HuH-7.5 (cell line): ENCODE measurements around the gene PLEKHM2.

Source experiments
- DNase-seq: peaks from one replicate; pipeline ENCODE4 v3.0.0; 2011; ENCODE audit warnings: low spot score

Gene PLEKHM2

GRCh38 chr1:15724949-15725880 lies 41.1 kb downstream of the PLEKHM2 start:
- DNase-seq: no peak

- DNase-seq: no peak
These were observed 42.4 kb downstream of the PLEKHM2 start for GRCh38 chr1:15726508-15726907.

GRCh38 chr1:15727021-15727420 lies 42.9 kb downstream of the PLEKHM2 start:
- DNase-seq: no peak

- no peak for DNase-seq
These were observed 43.3 kb downstream of the PLEKHM2 start for GRCh38 chr1:15727424-15727823.

GRCh38 chr1:15727866-15728534 lies 43.9 kb downstream of the PLEKHM2 start:
- no peak for DNase-seq

- DNase-seq: no peak
These were observed 45.0 kb downstream of the PLEKHM2 start for GRCh38 chr1:15728937-15729657.

- DNase-seq: no peak
These were observed 46.3 kb downstream of the PLEKHM2 start for GRCh38 chr1:15730423-15730822.

- no peak for DNase-seq
These were observed 46.8 kb downstream of the PLEKHM2 start for GRCh38 chr1:15730936-15731335.

GRCh38 chr1:15731735-15732685 lies 47.9 kb downstream of the PLEKHM2 start:
- no peak for DNase-seq

GRCh38 chr1:15732686-15733081 lies 48.6 kb downstream of the PLEKHM2 start:
- DNase-seq: no peak

GRCh38 chr1:15733218-15733725 lies 49.2 kb downstream of the PLEKHM2 start:
- DNase-seq: no peak

- no peak for DNase-seq
These were observed 49.7 kb downstream of the PLEKHM2 start for GRCh38 chr1:15733726-15734226.

- DNase-seq: no peak
These were observed 50.2 kb downstream of the PLEKHM2 start for GRCh38 chr1:15734296-15734695.

GRCh38 chr1:15734901-15735300 lies 50.8 kb downstream of the PLEKHM2 start:
- DNase-seq: no peak

GRCh38 chr1:15735304-15736037 lies 51.4 kb downstream of the PLEKHM2 start:
- DNase-seq: no peak

GRCh38 chr1:15736038-15736891 lies 52.1 kb downstream of the PLEKHM2 start, which contains the start of gene SLC25A34:
Gene SLC25A34, plus strand, starts transcription at chr1:15736258. Its CDS starts 228 bp downstream, at chr1:15736486.
- no peak for DNase-seq

- DNase-seq: no peak
These were observed 52.8 kb downstream of the PLEKHM2 start for GRCh38 chr1:15736892-15737261.

GRCh38 chr1:15737324-15738319 lies 53.5 kb downstream of the PLEKHM2 start:
- no peak for DNase-seq
